Body of pancreas (tissue), 4 donors: ENCODE measurements around the gene PPME1.

Source experiments
- POLR2A ChIP-seq, 3 donors: fragments of 450-650 bp; IDR thresholded peaks; one replicate each; pipeline ENCODE4 v1.6.1; 2016; ENCODE audit warnings: antibody characterized with exemption in 3 of 3, mild to moderate bottlenecking in 2 of 3
- TF ChIP-seq, protein P1 (sequence below), 7 experiments: fragments of 450-650 bp in 4 of 7; fragments of 200-600 bp in 3 of 7; sonication (generic) in 3 of 7; IDR thresholded peaks; one replicate each; pipeline ENCODE4 v1.5.1; 2016 to 2019; ENCODE audit warnings: antibody characterized with exemption in 7 of 7

DNA sequence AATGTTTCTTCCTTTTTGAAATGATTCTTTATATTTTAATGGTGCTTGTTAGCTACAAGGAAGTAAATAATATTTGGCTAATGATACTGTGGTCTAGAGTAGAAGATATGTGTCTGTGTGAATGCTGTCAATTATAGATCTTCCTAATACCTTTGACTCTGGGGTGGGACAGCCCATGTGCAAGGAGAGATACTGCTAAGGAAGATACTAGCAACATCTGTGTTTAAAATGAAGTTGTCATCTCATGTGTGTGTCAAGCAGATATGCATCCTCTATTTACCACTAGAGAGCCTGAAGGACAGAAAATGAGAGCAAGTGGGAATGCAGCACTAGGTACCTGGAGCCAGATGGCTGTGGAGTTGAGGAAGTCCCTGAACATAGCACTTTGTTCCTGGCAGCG, 34.1 kb downstream of the PPME1 start:
- no peak for TF ChIP-seq POLR2A (IDR thresholded peaks at IDR 0.05)
- TF ChIP-seq, protein P1, sequence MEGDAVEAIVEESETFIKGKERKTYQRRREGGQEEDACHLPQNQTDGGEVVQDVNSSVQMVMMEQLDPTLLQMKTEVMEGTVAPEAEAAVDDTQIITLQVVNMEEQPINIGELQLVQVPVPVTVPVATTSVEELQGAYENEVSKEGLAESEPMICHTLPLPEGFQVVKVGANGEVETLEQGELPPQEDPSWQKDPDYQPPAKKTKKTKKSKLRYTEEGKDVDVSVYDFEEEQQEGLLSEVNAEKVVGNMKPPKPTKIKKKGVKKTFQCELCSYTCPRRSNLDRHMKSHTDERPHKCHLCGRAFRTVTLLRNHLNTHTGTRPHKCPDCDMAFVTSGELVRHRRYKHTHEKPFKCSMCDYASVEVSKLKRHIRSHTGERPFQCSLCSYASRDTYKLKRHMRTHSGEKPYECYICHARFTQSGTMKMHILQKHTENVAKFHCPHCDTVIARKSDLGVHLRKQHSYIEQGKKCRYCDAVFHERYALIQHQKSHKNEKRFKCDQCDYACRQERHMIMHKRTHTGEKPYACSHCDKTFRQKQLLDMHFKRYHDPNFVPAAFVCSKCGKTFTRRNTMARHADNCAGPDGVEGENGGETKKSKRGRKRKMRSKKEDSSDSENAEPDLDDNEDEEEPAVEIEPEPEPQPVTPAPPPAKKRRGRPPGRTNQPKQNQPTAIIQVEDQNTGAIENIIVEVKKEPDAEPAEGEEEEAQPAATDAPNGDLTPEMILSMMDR (IDR thresholded peaks at IDR 0.05), result no peak
